Osteoblast (primary cell): ENCODE results near the gene PARP12. TPM values are rescaled to one million over a fixed set of nuclear protein-coding genes. Genes with fewer than 3 reads are reported as not detected.

Experiments used
- DNase-seq: peaks from one replicate; pipeline ENCODE4 v3.0.0; 2011; ENCODE audit warnings: low spot score, mixed read lengths; ENCODE audit not compliant: insufficient read length; ENCODE audit errors: missing footprints
- H2AFZ ChIP-seq: 2 replicates; pipeline ENCODE4 v1.6.0; 2011; ENCODE audit warnings: mild to moderate bottlenecking, low read length
- H3K27ac ChIP-seq: 2 replicates; pipeline ENCODE4 v1.5.1; 2011; ENCODE audit warnings: mild to moderate bottlenecking, low read depth, low read length, moderate library complexity
- H3K27me3 ChIP-seq: 2 replicates; pipeline ENCODE4 v1.6.0; 2012; ENCODE audit warnings: mild to moderate bottlenecking, control low read depth, inconsistent platforms, low read length, moderate library complexity; ENCODE audit not compliant: insufficient read depth
- H3K36me3 ChIP-seq: 2 replicates; pipeline ENCODE4 v1.5.1; 2011; ENCODE audit warnings: mild to moderate bottlenecking, low read length, control low read depth, moderate library complexity; ENCODE audit not compliant: insufficient read depth
- H3K4me1 ChIP-seq: 2 replicates; pipeline ENCODE4 v1.5.1; 2011; ENCODE audit warnings: mild to moderate bottlenecking, low read length, control low read depth, moderate library complexity; ENCODE audit not compliant: insufficient read depth
- H3K4me2 ChIP-seq: 2 replicates; pipeline ENCODE4 v1.6.0; 2011; ENCODE audit warnings: mild to moderate bottlenecking, low read length; ENCODE audit not compliant: insufficient read depth
- H3K4me3 ChIP-seq: fragments of 200-600 bp; sonication (generic); 3 replicates; pipeline ENCODE4 v1.5.1; 2012; ENCODE audit warnings: mild to moderate bottlenecking, low read length, inconsistent platforms; ENCODE audit not compliant: insufficient read depth
- H3K79me2 ChIP-seq: 2 replicates; pipeline ENCODE4 v1.6.0; 2012; ENCODE audit warnings: mild to moderate bottlenecking, low read length, control low read depth, inconsistent platforms; ENCODE audit not compliant: insufficient read depth
- H3K9me3 ChIP-seq: 2 replicates; pipeline ENCODE4 v1.5.1; 2011; ENCODE audit warnings: low read depth, low read length, control low read depth
- H4K20me1 ChIP-seq: 2 replicates; pipeline ENCODE4 v1.6.0; 2012; ENCODE audit warnings: mild to moderate bottlenecking, low read length, control low read depth; ENCODE audit not compliant: insufficient read depth
- total RNA-seq: library from RNA; depleted of rRNA; stranded (reverse); fragments of >200 nt; gene quantifications from 2 replicates; pipeline ENCODE4 v1.2.3, GENCODE V29; 2012
- TF ChIP-seq, protein P1 (sequence below): IDR thresholded peaks from 2 replicates; pipeline ENCODE4 v1.5.1; 2011; ENCODE audit warnings: mild to moderate bottlenecking, low read depth, low read length, moderate library complexity; ENCODE audit errors: extremely low read depth

PARP12 gene
- total RNA-seq, 1 donor, result 26.4 TPM

DNA sequence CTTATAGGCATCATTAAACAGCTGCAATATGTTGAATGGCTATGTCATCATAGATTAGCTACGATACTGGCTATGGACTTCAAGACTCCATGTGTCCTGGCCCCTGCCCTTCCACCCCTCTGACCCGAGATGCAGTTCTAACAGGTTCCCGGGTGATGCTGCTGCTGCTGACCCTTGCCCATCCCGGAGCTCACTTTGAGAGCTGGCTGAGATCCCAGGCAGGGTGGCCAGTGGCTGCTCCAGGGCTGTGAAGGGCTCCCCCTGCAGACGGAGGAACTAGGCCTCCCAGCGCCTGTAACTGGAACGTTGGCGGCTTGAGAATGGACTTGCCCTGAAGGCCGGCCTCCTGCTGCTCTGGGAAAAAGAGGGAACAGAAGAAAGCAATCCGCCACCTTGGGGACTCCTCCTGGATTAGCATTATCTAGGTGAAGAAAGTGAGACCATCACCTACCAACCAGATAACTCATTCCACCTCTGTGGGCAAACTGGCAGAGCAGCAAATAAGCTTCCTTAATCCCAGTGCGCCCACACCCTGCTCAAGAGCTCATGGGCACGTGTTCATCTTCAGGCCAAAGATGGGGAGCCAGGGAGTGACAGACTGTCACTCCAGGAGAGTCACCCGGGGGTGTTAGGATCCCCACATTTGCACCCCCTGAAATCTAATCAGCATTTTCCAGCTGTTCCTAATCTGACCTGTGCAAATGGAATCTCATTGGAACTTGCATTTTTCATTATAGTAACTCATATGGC is 56.8 kb downstream of the PARP12 start:
- peak; percentile 90 for DNase-seq
- TF ChIP-seq, protein P1, sequence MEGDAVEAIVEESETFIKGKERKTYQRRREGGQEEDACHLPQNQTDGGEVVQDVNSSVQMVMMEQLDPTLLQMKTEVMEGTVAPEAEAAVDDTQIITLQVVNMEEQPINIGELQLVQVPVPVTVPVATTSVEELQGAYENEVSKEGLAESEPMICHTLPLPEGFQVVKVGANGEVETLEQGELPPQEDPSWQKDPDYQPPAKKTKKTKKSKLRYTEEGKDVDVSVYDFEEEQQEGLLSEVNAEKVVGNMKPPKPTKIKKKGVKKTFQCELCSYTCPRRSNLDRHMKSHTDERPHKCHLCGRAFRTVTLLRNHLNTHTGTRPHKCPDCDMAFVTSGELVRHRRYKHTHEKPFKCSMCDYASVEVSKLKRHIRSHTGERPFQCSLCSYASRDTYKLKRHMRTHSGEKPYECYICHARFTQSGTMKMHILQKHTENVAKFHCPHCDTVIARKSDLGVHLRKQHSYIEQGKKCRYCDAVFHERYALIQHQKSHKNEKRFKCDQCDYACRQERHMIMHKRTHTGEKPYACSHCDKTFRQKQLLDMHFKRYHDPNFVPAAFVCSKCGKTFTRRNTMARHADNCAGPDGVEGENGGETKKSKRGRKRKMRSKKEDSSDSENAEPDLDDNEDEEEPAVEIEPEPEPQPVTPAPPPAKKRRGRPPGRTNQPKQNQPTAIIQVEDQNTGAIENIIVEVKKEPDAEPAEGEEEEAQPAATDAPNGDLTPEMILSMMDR, result peak; percentile 48

DNA sequence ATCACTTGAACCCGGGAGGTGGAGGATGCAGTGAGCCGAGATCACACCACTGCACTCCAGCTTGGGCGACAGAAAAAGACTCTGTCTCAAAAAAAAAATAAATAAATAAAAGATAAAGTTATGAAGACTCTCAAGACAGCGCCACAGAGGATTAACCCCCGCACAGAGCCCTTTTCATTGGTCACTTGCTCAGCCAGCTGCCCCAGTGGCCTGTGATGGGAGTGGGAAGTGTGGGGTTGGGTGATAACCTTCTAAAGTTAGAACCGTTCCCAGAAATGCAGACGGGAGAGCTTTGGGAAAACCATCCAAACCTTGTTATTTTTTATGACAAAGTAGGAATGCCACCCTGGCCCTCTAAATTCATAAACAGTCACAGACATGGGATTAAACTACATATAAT is 57.4 kb downstream of the PARP12 start:
- DNase-seq, result no peak

More for the DNA sequence above, 56.8 kb downstream of the PARP12 start:
- Histone ChIP-seq H3K36me3 (no peaks in the 10 kb centered on the region), H3K27me3 (no peaks in the 10 kb centered on the region), H3K9me3 (no peaks in the 10 kb centered on the region), H3K27ac (no peak overlapping the region), H2AFZ (no peak overlapping the region), H4K20me1 (no peaks in the 10 kb centered on the region), H3K4me2 (no peak overlapping the region), H3K4me3 (no peak overlapping the region), H3K4me1 (no peaks in the 10 kb centered on the region), H3K79me2 (no peaks in the 10 kb centered on the region)

DNA sequence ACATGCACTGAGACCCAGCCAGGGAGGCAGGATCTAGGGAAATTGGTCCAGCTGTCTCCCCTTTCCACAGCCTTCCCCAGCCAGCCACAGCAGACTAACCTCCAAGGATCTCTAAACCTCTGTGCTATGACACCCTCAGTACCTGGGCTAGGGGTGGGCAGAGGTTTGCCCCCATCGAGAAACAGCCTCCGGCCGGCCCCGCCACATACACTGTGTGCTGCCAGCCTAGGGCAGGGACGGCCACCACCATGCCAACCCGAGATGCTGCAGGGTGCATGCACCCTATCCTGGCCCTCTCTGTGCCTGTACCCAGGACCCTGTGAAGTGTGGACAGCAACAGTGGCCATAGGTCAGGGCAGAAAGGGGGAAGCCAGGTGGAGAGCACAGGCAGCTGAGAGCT is 58.1 kb downstream of the PARP12 start:
- Histone ChIP-seq H3K4me2 (no peak overlapping the region), H3K36me3 (no peaks in the 10 kb centered on the region), H4K20me1 (no peaks in the 10 kb centered on the region), H3K79me2 (no peaks in the 10 kb centered on the region), H3K27me3 (no peaks in the 10 kb centered on the region), H3K9me3 (no peaks in the 10 kb centered on the region), H2AFZ (no peak overlapping the region), H3K27ac (no peak overlapping the region), H3K4me1 (no peaks in the 10 kb centered on the region), H3K4me3 (no peak overlapping the region)
- TF ChIP-seq, protein P1, result no peak
- DNase-seq, result no peak

More for the DNA sequence above, 57.4 kb downstream of the PARP12 start:
- Histone ChIP-seq H3K4me2 (no peak overlapping the region), H3K36me3 (no peaks in the 10 kb centered on the region), H3K4me1 (no peaks in the 10 kb centered on the region), H3K27me3 (no peaks in the 10 kb centered on the region), H4K20me1 (no peaks in the 10 kb centered on the region), H3K27ac (no peak overlapping the region), H3K79me2 (no peaks in the 10 kb centered on the region), H3K4me3 (no peak overlapping the region), H3K9me3 (no peaks in the 10 kb centered on the region), H2AFZ (no peak overlapping the region)
- TF ChIP-seq, protein P1, result no peak

DNA sequence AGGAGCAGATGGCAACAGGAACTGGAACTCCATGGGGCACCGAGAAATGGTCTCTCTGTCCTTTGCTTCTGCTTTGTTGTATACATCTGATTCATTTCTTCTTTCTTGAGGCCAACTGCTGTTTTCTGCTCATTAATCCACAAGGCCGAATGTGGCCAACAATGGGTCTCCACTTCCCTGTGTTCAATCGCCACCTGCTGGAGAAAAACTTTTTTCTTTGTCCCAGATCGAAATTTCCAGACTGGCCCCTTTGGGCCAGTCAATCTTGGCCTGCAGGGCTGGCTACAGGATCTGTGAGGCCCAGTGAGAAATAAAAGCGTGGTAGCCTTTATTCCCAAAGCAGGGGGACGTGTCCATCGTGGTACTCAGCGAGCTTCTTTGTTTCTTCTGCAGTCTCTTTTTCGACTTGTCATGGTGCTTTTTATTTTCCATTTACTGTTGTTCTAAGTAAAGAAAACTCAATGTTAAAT is 58.8 kb downstream of the PARP12 start:
- no peaks in the 10 kb centered on the region for H3K4me1 ChIP-seq
- no peak overlapping the region for H3K4me2 ChIP-seq
- H3K27me3 ChIP-seq, result no peaks in the 10 kb centered on the region
- DNase-seq, result peak; percentile 93
- TF ChIP-seq, protein P1, result peak; percentile 67
- no peaks in the 10 kb centered on the region for H3K9me3 ChIP-seq
- H4K20me1 ChIP-seq, result no peaks in the 10 kb centered on the region
- no peak overlapping the region for H3K27ac ChIP-seq
- peak overlapping the region; percentile 36 for H2AFZ ChIP-seq
- H3K79me2 ChIP-seq, result no peaks in the 10 kb centered on the region
- H3K4me3 ChIP-seq, result no peak overlapping the region
- H3K36me3 ChIP-seq, result no peaks in the 10 kb centered on the region
